Muscle of leg (tissue), 11 donors: ENCODE results near the gene GPR152. TPM values are rescaled to one million over a fixed set of nuclear protein-coding genes. Genes with fewer than 3 reads are reported as not detected.
A peak's percentile ranks its signal among the peaks of the same experiment; 100 is the strongest.

Source experiments
- DNase-seq: peaks from one replicate; pipeline ENCODE4 v3.0.0; 2013
- H3K27ac ChIP-seq: one replicate; pipeline ENCODE4 v1.5.1; 2013; ENCODE audit warnings: mild to moderate bottlenecking, low read length, control low read depth
- H3K27me3 ChIP-seq: one replicate; pipeline ENCODE4 v1.6.1; 2013; ENCODE audit warnings: low read length; ENCODE audit not compliant: control insufficient read depth, insufficient read depth
- H3K36me3 ChIP-seq: one replicate; pipeline ENCODE4 v1.6.1; 2013; ENCODE audit warnings: low read length; ENCODE audit not compliant: control insufficient read depth, insufficient read depth
- H3K4me1 ChIP-seq: one replicate; pipeline ENCODE4 v1.6.1; 2013; ENCODE audit warnings: low read length; ENCODE audit not compliant: control insufficient read depth, insufficient read depth
- H3K4me3 ChIP-seq: one replicate; pipeline ENCODE4 v1.5.1; 2013; ENCODE audit warnings: low read length, control low read depth
- H3K9me3 ChIP-seq: replicated peaks from 2 replicates; pipeline ENCODE4 v1.6.1; 2013; ENCODE audit warnings: low read depth, low read length; ENCODE audit not compliant: control insufficient read depth
- WGBS: methylation state at CpG from one replicate; pipeline ENCODE4 v1.1.5; 2013; ENCODE audit warnings: missing lambda C conversion rate; ENCODE audit not compliant: insufficient coverage; 5-methylcytosine and 5-hydroxymethylcytosine counted together
- polyA plus RNA-seq, 8 donors: library from polyadenylated mRNA; unstranded; fragments of 120-200 nt; gene quantifications; one replicate each; pipeline versions ENCODE4 v1.2.1 to v1.2.3, GENCODE V29; 2013; ENCODE audit warnings: inconsistent platforms in 1 of 8, low replicate concordance in 1 of 8; ENCODE audit not compliant: insufficient read length in 8 of 8, insufficient read depth in 1 of 8
- total RNA-seq: library from RNA; stranded (reverse); fragments of 120-200 nt; gene quantifications from one replicate; pipeline ENCODE4 v1.2.4, GENCODE V29; 2013

The GPR152 gene
- total and polyA plus RNA-seq, 9 donors: not detected

- Histone ChIP-seq H3K4me1 (peaks cover 34% of the 10 kb centered on the region), H3K9me3 (no peaks in the 10 kb centered on the region), H3K27ac (peak overlapping the region; percentile 7), H3K27me3 (no peaks in the 10 kb centered on the region), H3K36me3 (peaks cover 51% of the 10 kb centered on the region), H3K4me3 (no peak overlapping the region)
- no peak for DNase-seq
- WGBS: 77% methylated on average over 13 of the region's 31 CpGs
Measured at GRCh38 chr11:67439321-67440228, 13.0 kb downstream of the GPR152 start.

GRCh38 chr11:67438158-67438902, 14.2 kb downstream of the GPR152 start:
- H3K27ac ChIP-seq: no peak overlapping the region
- no peaks in the 10 kb centered on the region for H3K27me3 ChIP-seq
- H3K36me3 ChIP-seq: peaks cover 63% of the 10 kb centered on the region
- WGBS: 68% methylated on average over 20 of the region's 41 CpGs
- H3K9me3 ChIP-seq: no peaks in the 10 kb centered on the region
- H3K4me1 ChIP-seq: peaks cover 34% of the 10 kb centered on the region
- peak overlapping the region; percentile 10 for H3K4me3 ChIP-seq
- DNase-seq: no peak

GRCh38 chr11:67437809-67438157, 14.7 kb downstream of the GPR152 start:
- Histone ChIP-seq H3K4me3 (peak overlapping the region; percentile 10), H3K27me3 (no peaks in the 10 kb centered on the region), H3K27ac (no peak overlapping the region), H3K36me3 (peaks cover 69% of the 10 kb centered on the region), H3K9me3 (no peaks in the 10 kb centered on the region), H3K4me1 (peaks cover 31% of the 10 kb centered on the region)
- no peak for DNase-seq
- WGBS: 55% methylated on average over 3 of the region's 3 CpGs

- Histone ChIP-seq H3K27me3 (no peaks in the 10 kb centered on the region), H3K4me3 (peak within 1 kb of the TSS; percentile 10), H3K9me3 (no peaks in the 10 kb centered on the region), H3K36me3 (peaks cover 74% of the 10 kb centered on the region), H3K4me1 (peaks cover 25% of the 10 kb centered on the region), H3K27ac (peak within 1 kb of the TSS; percentile 17)
- 63% methylated on average over 13 of the region's 26 CpGs for WGBS
- no peak for DNase-seq
Measured at GRCh38 chr11:67437082-67437808, 15.3 kb downstream of the GPR152 start, which contains the start of gene PTPRCAP. PTPRCAP (minus strand) TSS chr11:67437682; CDS start chr11:67437619, 63 bp downstream.

GRCh38 chr11:67436459-67437081, 16.0 kb downstream of the GPR152 start:
- H3K4me3 ChIP-seq: no peak overlapping the region
- H3K27me3 ChIP-seq: no peaks in the 10 kb centered on the region
- H3K9me3 ChIP-seq: no peaks in the 10 kb centered on the region
- H3K27ac ChIP-seq: peak overlapping the region; percentile 20
- peaks cover 75% of the 10 kb centered on the region for H3K36me3 ChIP-seq
- 19% methylated on average over 4 of the region's 6 CpGs for WGBS
- DNase-seq: no peak
- peaks cover 23% of the 10 kb centered on the region for H3K4me1 ChIP-seq

GRCh38 chr11:67435727-67436458, 16.6 kb downstream of the GPR152 start:
- H3K27me3 ChIP-seq: no peaks in the 10 kb centered on the region
- H3K9me3 ChIP-seq: no peaks in the 10 kb centered on the region
- peaks cover 77% of the 10 kb centered on the region for H3K36me3 ChIP-seq
- peak overlapping the region; percentile 20 for H3K27ac ChIP-seq
- WGBS: 86% methylated on average over 38 of the region's 38 CpGs
- H3K4me1 ChIP-seq: peaks cover 23% of the 10 kb centered on the region
- no peak overlapping the region for H3K4me3 ChIP-seq
- DNase-seq: no peak

- no peaks in the 10 kb centered on the region for H3K27me3 ChIP-seq
- no peaks in the 10 kb centered on the region for H3K9me3 ChIP-seq
- WGBS: 91% methylated on average over 11 of the region's 26 CpGs
- no peak overlapping the region for H3K4me3 ChIP-seq
- H3K27ac ChIP-seq: no peak overlapping the region
- peaks cover 76% of the 10 kb centered on the region for H3K36me3 ChIP-seq
- no peak for DNase-seq
- peaks cover 23% of the 10 kb centered on the region for H3K4me1 ChIP-seq
Measured at GRCh38 chr11:67435031-67435726, 17.4 kb downstream of the GPR152 start.

- Histone ChIP-seq H3K4me1 (peaks cover 21% of the 10 kb centered on the region), H3K27me3 (no peaks in the 10 kb centered on the region), H3K36me3 (peaks cover 75% of the 10 kb centered on the region), H3K27ac (no peak overlapping the region), H3K4me3 (no peak overlapping the region), H3K9me3 (no peaks in the 10 kb centered on the region)
- no peak for DNase-seq
- WGBS: 76% methylated on average over 13 of the region's 23 CpGs
Measured at GRCh38 chr11:67434395-67434881, 18.1 kb downstream of the GPR152 start.
